HG03439 (cell line): ENCODE measurements around the gene SEC22C.

Experiments used
- ATAC-seq: cut with Tn5 transposase; IDR thresholded peaks from one replicate; pipeline ENCODE4 v1.9.1; 2021; ENCODE audit warnings: mild to moderate bottlenecking, moderate library complexity; ENCODE audit not compliant: unreplicated experiment

The SEC22C gene

GRCh38 chr3:42539871-42540714, 41.7 kb downstream of the SEC22C start:
- no peak for ATAC-seq

- ATAC-seq, result no peak
These were observed 44.4 kb downstream of the SEC22C start for GRCh38 chr3:42537350-42537749.

GRCh38 chr3:42535981-42536784, 45.6 kb downstream of the SEC22C start:
- ATAC-seq, result no peak

GRCh38 chr3:42533161-42533897, 48.4 kb downstream of the SEC22C start:
- no peak for ATAC-seq

GRCh38 chr3:42532229-42532628, 49.5 kb downstream of the SEC22C start:
- ATAC-seq, result no peak

GRCh38 chr3:42531470-42531869, 50.3 kb downstream of the SEC22C start:
- ATAC-seq, result no peak

- no peak for ATAC-seq
These were observed 51.7 kb downstream of the SEC22C start for GRCh38 chr3:42530073-42530472.

GRCh38 chr3:42529468-42529867, 52.3 kb downstream of the SEC22C start:
- no peak for ATAC-seq

- no peak for ATAC-seq
These were observed 54.3 kb downstream of the SEC22C start for GRCh38 chr3:42527368-42527917.

GRCh38 chr3:42526616-42527367, 55.0 kb downstream of the SEC22C start:
- ATAC-seq, result no peak

- ATAC-seq, result no peak
These were observed 55.9 kb downstream of the SEC22C start for GRCh38 chr3:42525736-42526345.

GRCh38 chr3:42525212-42525611, 56.6 kb downstream of the SEC22C start:
- ATAC-seq, result no peak

- ATAC-seq, result no peak
These were observed 57.0 kb downstream of the SEC22C start for GRCh38 chr3:42524751-42525150.

- no peak for ATAC-seq
These were observed 60.9 kb downstream of the SEC22C start for GRCh38 chr3:42520906-42521305.

- ATAC-seq, result no peak
These were observed 61.4 kb downstream of the SEC22C start for GRCh38 chr3:42520336-42520735.

- no peak for ATAC-seq
These were observed 62.2 kb downstream of the SEC22C start for GRCh38 chr3:42519568-42519962.

- no peak for ATAC-seq
These were observed 62.8 kb downstream of the SEC22C start for GRCh38 chr3:42518800-42519567.

GRCh38 chr3:42517117-42517516, 64.7 kb downstream of the SEC22C start:
- no peak for ATAC-seq

- ATAC-seq, result no peak
These were observed 65.3 kb downstream of the SEC22C start for GRCh38 chr3:42516443-42516842.
